ENCODE results near the gene LRRC43. TPM values are rescaled to one million over a fixed set of nuclear protein-coding genes. Genes with fewer than 3 reads are reported as not detected.

The LRRC43 gene
- total RNA-seq, 1 experiment from 2014 or later, result 0.66 TPM

GRCh38 chr12:122203301-122204166, 20.6 kb downstream of the LRRC43 start, which contains the start of gene B3GNT4:
TSS of gene B3GNT4 (plus strand) at chr12:122203709. CDS start at chr12:122204619, 910 bp downstream.
- Histone ChIP-seq H3K4me1 (ENCODE audit: insufficient read depth, low read length) (no peaks in the 10 kb centered on the region), H3K36me3 (ENCODE audit: low read depth, low read length) (peaks cover 20% of the 10 kb centered on the region), H3K9me3 (ENCODE audit: low read length) (no peaks in the 10 kb centered on the region), H3K79me2 (ENCODE audit: low read length) (no peaks in the 10 kb centered on the region), H3K27me3 (ENCODE audit: low read length) (no peaks in the 10 kb centered on the region), H4K20me1 (ENCODE audit: low read length) (peaks cover 12% of the 10 kb centered on the region; the same call in 1 of the 2 replicates), H3K4me3 (ENCODE audit: low read length) (peak within 1 kb of the TSS; percentile 65), H3K9ac (ENCODE audit: low read length) (peak within 1 kb of the TSS; percentile 47; the same call in 1 of the 2 replicates), H3K9me2 (replicated peaks; ENCODE audit: low read length) (no peaks in the 10 kb centered on the region), H2AFZ (ENCODE audit: low read length) (peak within 1 kb of the TSS; percentile 97), H3K27ac (ENCODE audit: low read length) (no peak within 1 kb of the TSS), H3F3A (ENCODE audit: low read length, unreplicated experiment) (no peaks in the 10 kb centered on the region), H3K4me2 (ENCODE audit: low read length) (peak within 1 kb of the TSS; percentile 100)
- BruUV-seq (replicated peaks), result no TSS peak
- TF ChIP-seq EZH2phosphoT487 (IDR thresholded peaks at IDR 0.05; ENCODE audit: borderline replicate concordance, low read length), result no peak; the same call in 1 of the 2 replicates
- TF ChIP-seq EZH2 (IDR thresholded peaks at IDR 0.05; ENCODE audit: low read length, unreplicated experiment), result peak; percentile 73
- TF ChIP-seq, protein P1, sequence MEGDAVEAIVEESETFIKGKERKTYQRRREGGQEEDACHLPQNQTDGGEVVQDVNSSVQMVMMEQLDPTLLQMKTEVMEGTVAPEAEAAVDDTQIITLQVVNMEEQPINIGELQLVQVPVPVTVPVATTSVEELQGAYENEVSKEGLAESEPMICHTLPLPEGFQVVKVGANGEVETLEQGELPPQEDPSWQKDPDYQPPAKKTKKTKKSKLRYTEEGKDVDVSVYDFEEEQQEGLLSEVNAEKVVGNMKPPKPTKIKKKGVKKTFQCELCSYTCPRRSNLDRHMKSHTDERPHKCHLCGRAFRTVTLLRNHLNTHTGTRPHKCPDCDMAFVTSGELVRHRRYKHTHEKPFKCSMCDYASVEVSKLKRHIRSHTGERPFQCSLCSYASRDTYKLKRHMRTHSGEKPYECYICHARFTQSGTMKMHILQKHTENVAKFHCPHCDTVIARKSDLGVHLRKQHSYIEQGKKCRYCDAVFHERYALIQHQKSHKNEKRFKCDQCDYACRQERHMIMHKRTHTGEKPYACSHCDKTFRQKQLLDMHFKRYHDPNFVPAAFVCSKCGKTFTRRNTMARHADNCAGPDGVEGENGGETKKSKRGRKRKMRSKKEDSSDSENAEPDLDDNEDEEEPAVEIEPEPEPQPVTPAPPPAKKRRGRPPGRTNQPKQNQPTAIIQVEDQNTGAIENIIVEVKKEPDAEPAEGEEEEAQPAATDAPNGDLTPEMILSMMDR (conservative IDR thresholded peaks at IDR 0.05; ENCODE audit: low read depth, low read length), result no peak
- ChIA-PET CTCF (interaction anchor here (0.5 to 0.6 kb wide), 2 partner anchors 21 to 402 kb away, joined by 4 to 5 read pairs; no protein-coding TSS in a partner anchor), POLR2A (ENCODE audit: unreplicated experiment) (no interaction called here)
- ATAC-seq, result peak; percentile 78
- intact Hi-C loops (cut with micrococcal nuclease), result no loop called here
- peak; percentile 72 for DNase-seq

- Histone ChIP-seq H3K27me3 (ENCODE audit: low read length) (no peaks in the 10 kb centered on the region), H3K9me3 (ENCODE audit: low read length) (no peaks in the 10 kb centered on the region), H3K27ac (ENCODE audit: low read length) (no peak overlapping the region), H3K4me3 (ENCODE audit: low read length) (peak overlapping the region; percentile 65), H2AFZ (ENCODE audit: low read length) (peak overlapping the region; percentile 97), H3K4me1 (ENCODE audit: insufficient read depth, low read length) (no peaks in the 10 kb centered on the region), H3F3A (ENCODE audit: low read length, unreplicated experiment) (no peaks in the 10 kb centered on the region), H3K4me2 (ENCODE audit: low read length) (peak overlapping the region; percentile 100), H3K79me2 (ENCODE audit: low read length) (no peaks in the 10 kb centered on the region), H3K36me3 (ENCODE audit: low read depth, low read length) (peaks cover 21% of the 10 kb centered on the region), H4K20me1 (ENCODE audit: low read length) (peaks cover 12% of the 10 kb centered on the region; the same call in 1 of the 2 replicates), H3K9me2 (replicated peaks; ENCODE audit: low read length) (no peaks in the 10 kb centered on the region), H3K9ac (ENCODE audit: low read length) (no peak overlapping the region)
- ChIA-PET CTCF (interaction anchor here (0.6 kb wide), 2 partner anchors 11 to 20 kb away, joined by 4 to 5 read pairs; no protein-coding TSS in a partner anchor), POLR2A (ENCODE audit: unreplicated experiment) (no interaction called here)
- TF ChIP-seq EZH2 (IDR thresholded peaks at IDR 0.05; ENCODE audit: low read length, unreplicated experiment) (no peak), EZH2phosphoT487 (IDR thresholded peaks at IDR 0.05; ENCODE audit: borderline replicate concordance, low read length) (no peak)
- TF ChIP-seq, protein P1 (conservative IDR thresholded peaks at IDR 0.05; ENCODE audit: low read depth, low read length), result no peak
- DNase-seq (no peak), ATAC-seq (peak; percentile 29)
- BruUV-seq (replicated peaks), result no TSS peak
- intact Hi-C loops (cut with micrococcal nuclease), result no loop called here
Measured at GRCh38 chr12:122204167-122205052, 21.5 kb downstream of the LRRC43 start.
